GM21360 (cell line): ENCODE data around the gene PAX7.
"Not testable (repeated sequence)": the region's sequence is repeated elsewhere in the genome, so short reads cannot be mapped to it uniquely, and the experiment has no call there.

Experiments used
- ATAC-seq: cut with Tn5 transposase; IDR thresholded peaks from one replicate; pipeline ENCODE4 v1.9.1; 2021; ENCODE audit warnings: mild to moderate bottlenecking, moderate library complexity; ENCODE audit not compliant: unreplicated experiment

Gene PAX7

DNA sequence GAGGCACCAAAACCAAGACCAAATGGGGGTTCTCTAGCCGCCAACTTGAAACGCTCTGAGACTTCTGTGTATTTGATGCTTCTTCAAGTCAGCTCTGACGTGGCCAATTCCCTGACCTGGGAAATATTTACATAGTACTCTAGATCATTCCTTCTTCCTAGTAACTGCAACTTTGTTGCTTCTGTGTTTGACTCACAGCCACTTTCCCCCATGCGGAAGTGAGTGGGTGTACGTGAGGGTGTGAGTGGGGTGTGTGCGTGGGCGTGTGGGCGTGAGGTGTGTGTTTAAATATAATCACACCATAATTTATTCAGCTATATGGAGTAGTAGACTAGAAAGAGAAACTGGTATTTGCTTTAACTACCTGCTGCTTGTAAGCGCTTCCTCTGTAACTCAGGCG is 117.8 kb downstream of the PAX7 start:
- ATAC-seq = no peak

GRCh38 chr1:18749569-18749968 is 118.9 kb downstream of the PAX7 start:
- ATAC-seq = no peak

- no peak for ATAC-seq
Observed at GRCh38 chr1:18750600-18750999, 120.0 kb downstream of the PAX7 start.

GRCh38 chr1:18751425-18751824 is 120.8 kb downstream of the PAX7 start:
- ATAC-seq = no peak

DNA sequence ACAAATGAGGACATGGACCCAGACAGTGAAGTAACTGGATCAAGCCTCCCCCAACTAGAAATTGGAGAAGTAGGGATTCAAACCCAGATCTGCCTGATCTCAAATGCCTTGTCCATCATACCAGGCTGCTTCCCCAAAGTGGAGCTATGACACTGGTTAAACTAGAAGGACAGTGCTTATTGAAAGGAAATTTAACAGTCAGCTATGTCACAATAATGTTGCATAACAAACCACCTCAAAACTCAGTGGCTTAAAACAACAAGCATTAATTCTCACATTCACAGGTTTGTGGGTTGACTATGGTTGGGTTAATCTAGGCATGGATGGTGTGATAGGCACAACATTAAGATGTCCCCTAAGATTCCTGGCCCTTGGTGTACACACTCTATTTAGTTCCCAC is 121.8 kb downstream of the PAX7 start:
- ATAC-seq = no peak

- ATAC-seq = no peak
Observed at GRCh38 chr1:18760156-18760555, 129.5 kb downstream of the PAX7 start.

GRCh38 chr1:18761948-18762840 is 131.5 kb downstream of the PAX7 start:
- no peak for ATAC-seq

GRCh38 chr1:18764362-18764761 is 133.7 kb downstream of the PAX7 start:
- no peak for ATAC-seq

DNA sequence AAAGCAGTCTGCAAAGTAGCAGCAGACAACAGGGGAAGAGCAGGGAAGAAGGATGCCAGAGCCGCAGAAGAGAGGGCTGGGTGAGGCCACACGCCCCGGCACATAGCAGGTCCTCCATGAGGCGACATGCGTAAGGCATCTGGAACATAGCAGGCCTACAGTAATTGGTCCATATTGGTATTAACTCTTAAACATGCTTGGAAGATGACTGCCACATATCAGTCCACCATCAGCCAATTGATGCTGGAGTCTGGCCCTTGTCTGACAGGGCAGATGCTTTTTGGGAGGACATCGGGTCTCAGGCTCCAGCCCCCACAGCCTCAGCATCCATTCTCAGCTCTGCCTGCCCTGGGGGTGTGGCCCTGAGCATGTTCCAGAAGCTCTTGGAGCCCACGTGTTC is 135.1 kb downstream of the PAX7 start:
- ATAC-seq = no peak

DNA sequence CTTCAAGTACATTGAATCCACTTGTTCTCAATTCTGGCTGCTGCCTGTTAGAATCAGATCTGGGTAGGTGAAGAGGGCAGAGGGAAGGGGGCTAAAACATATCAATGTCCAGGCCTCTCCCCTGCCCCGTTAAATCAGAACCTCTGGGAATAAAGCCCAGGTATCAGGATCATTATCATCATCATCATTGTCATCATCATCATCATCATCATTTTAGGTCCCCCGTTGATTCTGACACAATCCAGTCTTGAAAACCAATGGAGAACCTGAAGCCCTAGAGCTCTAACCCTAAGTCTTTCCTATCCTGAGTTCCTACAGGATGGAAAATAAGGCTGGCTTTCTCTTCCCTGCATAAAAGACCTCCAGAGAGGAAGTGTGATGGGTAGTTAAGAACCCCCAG is 135.7 kb downstream of the PAX7 start:
- ATAC-seq = no peak

DNA sequence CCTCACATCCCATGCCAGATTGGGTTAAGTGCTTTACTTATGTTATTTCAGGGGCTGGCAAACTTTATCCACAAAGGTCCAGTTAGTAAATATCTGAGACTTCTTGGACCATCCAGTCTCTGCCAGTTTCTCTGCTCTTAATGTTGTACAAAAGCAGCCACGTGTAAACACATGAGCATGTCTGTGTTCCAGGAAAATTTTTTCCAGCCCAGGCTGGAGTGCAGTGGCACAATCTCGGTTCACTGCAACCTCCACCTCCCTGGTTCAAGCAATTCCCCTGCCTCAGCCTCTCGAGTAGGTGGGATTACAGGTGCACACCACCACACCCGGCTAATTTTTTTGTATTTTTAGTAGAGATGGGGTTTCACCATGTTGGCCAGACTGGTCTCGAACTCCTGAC is 136.9 kb downstream of the PAX7 start:
- ATAC-seq = not testable (repeated sequence)

DNA sequence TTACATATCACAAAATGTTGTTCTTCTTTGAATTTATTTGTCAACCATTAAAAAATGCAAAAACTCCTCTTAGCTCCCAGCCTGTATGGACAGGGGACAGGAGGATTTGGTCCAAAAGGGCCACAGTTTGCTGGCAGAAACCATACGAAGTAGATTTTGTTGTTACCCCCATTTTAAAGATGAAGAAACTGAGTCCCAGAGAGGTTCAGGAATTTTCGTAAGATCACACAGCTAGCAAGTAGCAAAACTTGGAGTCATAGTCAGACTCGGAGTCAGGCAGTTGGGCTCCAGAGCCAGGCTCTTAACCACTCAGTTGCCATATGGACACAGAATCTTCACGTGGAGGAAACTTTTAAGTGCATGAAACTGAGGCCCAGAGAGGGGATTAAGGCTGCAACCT is 137.4 kb downstream of the PAX7 start:
- no peak for ATAC-seq

DNA sequence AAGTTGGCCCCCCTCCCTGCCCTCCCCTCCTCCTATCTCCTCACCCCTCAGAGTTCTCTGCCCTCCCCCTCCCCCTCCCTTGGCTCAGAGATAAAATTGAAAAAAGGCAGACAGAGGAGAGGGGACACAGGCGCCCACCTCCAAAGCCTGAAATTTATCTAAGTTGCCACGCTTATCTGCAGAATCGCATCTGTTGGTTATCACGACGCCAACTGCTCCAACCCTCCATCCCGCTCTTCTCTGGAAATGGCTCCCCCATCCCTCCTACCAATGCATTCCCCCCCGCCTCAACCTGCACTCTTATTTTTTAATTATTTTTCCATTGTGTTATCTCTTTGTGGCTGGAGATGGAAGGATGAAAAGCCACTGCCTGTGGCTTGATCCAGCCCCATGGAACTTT is 138.5 kb downstream of the PAX7 start:
- no peak for ATAC-seq

DNA sequence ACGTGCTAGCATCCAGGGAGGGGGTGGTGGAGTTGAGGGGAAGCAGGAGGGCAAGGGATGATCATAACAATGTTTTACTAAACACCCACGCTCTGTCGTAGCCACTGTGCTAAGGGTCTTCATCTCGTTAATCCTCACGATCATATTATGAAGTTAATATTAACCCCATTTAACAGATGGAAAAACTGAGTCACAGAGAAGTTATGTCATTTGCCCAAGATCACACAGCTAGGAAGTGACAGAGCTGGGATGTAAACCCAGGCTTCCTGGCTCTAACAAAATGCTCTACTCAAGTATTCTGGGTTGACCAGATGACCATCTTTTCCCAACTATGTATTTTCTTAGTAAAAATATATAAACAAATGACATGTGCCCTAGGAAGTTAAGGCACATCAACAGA is 140.2 kb downstream of the PAX7 start:
- no peak for ATAC-seq

DNA sequence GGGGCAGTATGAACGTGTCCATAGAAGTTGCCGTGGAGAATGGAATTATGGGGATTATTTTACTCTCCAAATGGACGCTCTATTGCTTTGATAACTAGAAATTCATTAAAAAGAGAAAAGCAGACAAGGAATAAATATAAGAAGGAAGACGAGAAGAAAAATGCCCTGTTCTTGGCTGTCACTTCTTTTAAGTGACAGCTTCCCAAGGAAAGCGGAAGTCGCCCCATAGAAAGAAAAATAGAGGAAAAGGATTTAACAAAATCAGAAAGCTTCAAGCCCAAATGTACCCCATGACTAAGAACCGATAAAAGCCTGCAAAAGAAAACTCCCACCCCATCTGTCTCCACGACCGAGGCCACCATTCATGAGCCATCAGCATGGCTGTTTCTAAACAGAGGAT is 143.1 kb downstream of the PAX7 start:
- ATAC-seq = no peak

DNA sequence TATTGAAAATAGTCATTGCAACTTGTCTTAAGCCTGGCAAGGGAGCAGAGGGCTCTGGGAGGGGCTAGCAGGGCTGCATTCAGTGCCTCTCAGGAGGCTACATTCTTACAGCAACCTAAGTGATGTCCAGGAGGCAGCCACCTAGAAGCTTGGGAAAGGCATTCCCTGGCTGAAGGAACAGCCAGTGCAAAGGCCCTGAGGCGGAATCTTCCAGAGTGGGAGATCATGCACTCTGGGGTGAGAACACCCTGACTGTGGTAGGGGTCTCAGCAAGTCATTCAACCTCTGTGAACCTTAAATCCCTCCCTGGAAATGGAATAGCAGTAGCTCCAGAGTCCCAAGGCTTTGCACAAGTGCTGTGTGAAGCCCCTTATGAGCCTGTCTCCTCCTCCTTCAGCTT is 144.7 kb downstream of the PAX7 start:
- no peak for ATAC-seq

DNA sequence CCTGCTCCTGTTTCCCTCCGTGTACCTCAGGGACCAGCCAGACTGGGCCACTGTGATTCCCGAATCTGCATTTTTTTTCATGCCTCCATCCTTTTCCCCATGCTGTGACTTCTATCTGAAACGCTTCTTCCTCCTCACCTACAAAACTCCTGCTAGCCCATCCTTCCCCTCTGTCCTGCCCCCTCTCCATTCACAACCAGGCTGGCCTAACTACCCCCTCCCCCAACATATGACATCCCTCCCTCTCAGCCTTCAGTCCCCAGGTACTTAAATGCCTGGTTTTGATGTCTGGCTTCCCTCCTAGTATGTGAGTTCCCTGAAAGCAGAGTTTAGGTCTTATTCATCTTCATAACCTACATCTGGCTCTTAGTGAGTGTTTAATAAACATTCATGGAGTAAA is 146.1 kb downstream of the PAX7 start:
- no peak for ATAC-seq

DNA sequence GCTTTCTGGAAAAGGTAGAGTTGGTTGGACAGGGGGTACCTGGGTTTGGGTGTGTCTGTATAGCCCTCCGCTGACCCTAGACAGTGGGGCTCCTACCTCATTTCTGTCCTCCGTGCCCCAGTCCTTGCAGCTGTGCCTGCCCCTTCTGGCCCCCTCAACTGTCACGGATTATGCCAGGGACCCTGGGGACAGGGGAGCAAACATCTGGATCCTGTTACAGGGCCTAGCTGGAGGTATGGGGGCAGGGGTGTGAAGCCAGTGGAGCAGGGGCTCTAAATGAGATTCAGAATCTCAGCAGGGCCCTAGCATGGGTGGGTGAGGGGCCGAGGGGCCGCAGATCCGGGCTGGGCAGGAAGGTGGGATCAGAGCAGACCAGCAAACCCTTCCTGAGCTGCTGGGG is 147.8 kb downstream of the PAX7 start:
- ATAC-seq = no peak

GRCh38 chr1:18781031-18781430 is 150.4 kb downstream of the PAX7 start:
- no peak for ATAC-seq

GRCh38 chr1:18783705-18784481 is 153.2 kb downstream of the PAX7 start:
- ATAC-seq = no peak

DNA sequence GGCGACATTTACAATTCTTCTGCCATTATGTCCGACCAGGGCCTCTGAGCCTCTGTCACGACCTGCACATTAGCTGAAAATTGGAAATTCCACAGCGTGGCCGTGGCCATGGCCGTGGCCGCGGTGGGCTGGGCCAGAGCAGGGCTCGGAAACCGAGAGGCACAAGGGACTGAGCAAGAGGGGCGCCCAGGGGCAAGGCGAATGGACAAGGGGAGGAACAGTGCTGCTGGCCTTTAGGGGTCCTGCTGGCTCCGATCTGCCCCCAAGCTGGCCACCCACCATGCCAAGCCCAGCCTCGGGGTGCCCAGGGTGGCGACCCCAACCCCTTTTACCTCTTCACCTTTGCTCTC is 153.8 kb downstream of the PAX7 start:
- no peak for ATAC-seq

GRCh38 chr1:18786149-18786548 is 155.5 kb downstream of the PAX7 start:
- no peak for ATAC-seq
